HG03039 (cell line): ENCODE data around the gene CSRP3.
A peak's percentile ranks its signal among the peaks of the same experiment; 100 is the strongest.

Experiments
- ATAC-seq: cut with Tn5 transposase; IDR thresholded peaks from one replicate; pipeline ENCODE4 v1.9.1; 2021; ENCODE audit warnings: mild to moderate bottlenecking, moderate library complexity; ENCODE audit not compliant: unreplicated experiment

CSRP3 gene

GRCh38 chr11:19201737-19202605 is at the start of gene CSRP3:
CSRP3 (minus strand) TSS chr11:19201983; CDS start chr11:19192448, 9,535 bp downstream.
- no peak for ATAC-seq

- ATAC-seq: no peak
Measured at GRCh38 chr11:19251577-19251976, 49.8 kb upstream of the CSRP3 start.

DNA sequence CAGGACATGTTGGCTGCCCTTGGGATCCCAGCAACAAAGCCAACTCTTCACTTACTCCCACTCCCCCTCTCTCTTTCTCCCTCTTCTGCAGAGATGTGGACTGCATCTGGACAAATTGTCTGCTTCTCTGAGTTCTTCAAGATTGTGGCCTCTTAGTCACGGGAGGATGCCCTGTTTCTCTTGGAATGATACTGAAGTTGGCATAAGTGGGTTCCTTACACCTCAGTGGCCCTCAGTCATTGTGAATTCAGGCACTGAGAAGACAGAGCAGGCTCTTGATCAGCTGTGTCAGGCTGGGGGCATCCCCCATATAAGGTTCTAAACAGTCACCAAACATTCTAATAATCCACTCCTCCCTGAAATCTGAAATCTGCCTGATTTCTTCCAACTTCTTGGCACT is 45.0 kb upstream of the CSRP3 start:
- ATAC-seq: no peak

DNA sequence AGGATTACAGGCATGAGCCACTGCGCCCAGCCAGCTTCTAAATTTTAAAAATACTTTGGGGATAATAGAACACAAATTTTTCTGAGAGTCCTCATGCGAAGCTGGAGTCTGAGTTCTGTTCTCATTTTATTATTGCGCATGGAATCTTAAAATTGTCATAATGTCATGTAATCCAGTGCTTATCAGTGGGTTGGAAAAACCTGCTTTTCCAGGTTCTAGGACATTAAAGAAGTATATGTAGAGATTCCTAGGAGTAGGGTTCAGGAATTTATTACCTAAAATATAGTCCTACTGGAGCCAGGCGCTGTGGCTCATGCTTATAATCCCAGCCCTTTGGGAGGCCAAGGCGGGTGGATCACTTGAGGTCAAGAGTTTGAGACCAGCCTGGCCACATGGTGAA is 43.6 kb upstream of the CSRP3 start:
- ATAC-seq: no peak

DNA sequence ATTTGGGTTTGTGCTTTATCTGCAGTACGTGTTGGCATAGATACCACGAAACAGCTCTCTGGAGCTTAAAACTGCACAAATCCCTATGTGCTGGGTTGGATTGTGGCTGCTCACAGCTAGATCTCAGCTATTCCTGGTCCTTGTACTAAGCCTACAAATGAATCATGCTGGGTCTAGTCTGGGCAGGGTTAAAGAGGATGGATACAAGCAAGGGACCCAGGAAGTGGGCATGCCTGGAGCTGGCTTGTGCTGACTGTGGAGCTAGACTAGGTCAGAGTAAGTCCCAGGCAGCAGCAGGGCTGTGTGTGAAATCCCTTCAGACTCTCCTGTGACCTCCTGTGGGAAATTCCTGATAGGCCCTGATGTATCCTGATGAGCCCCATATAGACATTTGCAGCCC is 42.8 kb upstream of the CSRP3 start:
- no peak for ATAC-seq

- ATAC-seq: no peak
Measured at GRCh38 chr11:19244084-19244483, 42.3 kb upstream of the CSRP3 start.

- no peak for ATAC-seq
Measured at GRCh38 chr11:19243613-19244012, 41.8 kb upstream of the CSRP3 start.

GRCh38 chr11:19243143-19243542 is 41.4 kb upstream of the CSRP3 start:
- ATAC-seq: no peak

- no peak for ATAC-seq
Measured at GRCh38 chr11:19242179-19242932, 40.6 kb upstream of the CSRP3 start.

- peak; percentile 25 for ATAC-seq
Measured at GRCh38 chr11:19241260-19242178, 39.7 kb upstream of the CSRP3 start.

DNA sequence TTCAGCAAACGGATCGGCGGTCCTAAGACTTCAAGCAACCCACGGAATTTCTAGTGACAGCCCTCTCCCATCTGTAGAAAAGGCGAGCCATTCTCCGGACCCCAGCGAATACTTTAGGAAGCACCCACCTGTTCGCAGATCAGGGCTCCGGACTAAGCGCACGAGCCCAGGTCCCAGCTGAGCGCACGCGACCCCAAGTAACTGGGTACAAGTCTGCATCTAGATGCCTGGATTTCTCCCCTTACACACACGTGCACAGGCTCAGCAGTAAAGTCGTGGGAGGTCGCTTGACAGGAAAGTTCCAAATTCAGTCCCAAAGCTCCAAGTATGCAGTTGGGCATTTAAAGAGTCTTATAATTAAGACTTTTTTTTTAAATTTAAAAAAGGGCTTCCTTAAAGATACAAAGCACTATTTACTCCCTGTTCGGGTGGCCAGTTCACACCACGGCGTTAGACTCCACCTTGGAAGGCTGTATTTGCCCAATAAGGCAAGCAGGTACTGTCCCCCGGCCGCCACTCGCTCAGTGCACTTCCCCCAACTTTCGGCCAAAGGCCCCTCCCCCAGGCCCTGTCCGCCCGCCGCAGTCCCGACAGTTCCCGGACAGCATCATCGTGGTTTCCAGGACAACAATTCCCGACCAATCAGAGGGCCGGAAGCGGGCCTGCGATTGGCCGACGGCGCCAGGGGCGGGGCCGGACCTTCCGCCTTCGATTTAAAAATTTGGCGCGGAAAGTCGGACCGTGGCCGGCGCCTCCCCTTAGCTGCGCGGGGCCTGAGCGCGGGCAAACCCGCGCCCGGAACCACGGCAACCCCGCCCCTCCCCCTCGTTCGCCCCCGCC is 38.9 kb upstream of the CSRP3 start, which contains the start of gene E2F8:
Gene E2F8 (minus strand): TSS at position 526 of the 840 bp plus-strand sequence. CDS start 824 bp downstream, outside the sequence.
- peak; percentile 86 for ATAC-seq

DNA sequence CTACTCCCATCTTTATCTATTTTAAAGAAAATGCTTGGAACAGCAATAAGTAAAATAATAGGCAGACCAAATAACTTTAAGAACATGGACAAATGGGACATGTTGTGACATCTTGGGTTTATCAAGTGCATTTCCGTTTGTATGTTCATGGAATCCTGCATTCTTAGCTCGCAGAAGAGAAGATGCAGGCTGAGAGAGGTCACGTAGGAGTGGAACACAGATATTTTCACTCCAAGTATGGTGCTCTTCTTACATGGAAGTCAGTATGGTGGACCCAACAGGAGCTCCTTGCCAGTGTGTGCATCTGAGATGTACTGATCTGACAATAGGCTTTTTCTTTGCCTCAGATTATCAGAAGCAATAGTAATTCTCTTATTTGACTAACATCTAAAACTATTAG is 37.3 kb upstream of the CSRP3 start:
- ATAC-seq: no peak

DNA sequence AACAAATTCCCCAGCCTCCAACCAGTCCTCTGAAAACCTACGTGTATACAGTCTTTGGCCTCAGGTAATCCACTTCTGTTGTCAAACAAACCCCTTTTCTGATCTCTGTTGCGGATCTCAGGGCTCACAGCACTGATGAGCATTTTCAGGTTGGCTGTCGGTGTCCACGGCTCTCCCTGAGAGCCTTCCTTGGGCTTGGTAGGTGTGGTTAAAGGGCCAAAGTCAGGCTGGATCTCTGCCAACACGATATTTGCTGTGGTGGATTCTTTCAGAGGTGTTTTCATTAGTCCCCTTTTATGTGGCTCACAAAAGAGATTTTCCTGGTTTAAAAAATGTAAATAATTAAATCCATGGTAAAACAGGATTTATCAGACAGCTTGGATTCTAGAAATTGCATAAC is 36.0 kb upstream of the CSRP3 start:
- no peak for ATAC-seq

DNA sequence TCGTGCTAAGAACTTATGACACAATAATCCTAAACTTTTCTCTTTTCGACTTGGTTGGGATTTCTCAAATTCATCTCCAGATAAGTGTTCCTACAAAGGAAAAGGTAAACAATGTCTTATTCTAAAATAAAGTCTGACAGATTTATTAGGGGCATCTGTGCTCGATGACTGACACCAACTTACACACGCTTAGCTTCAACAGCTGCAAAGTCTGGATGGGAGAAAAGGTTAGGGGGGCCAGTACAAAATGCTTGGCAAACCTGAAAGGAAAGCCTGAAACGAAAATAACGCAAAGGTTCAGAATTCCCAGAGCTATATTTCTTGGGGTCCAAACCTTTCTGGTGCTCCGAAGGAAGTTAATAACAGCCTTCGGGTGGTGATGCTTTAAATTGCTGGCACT is 35.6 kb upstream of the CSRP3 start:
- ATAC-seq: no peak

- ATAC-seq: no peak
Measured at GRCh38 chr11:19234231-19234817, 32.5 kb upstream of the CSRP3 start.

- ATAC-seq: no peak
Measured at GRCh38 chr11:19232910-19233503, 31.2 kb upstream of the CSRP3 start.

- no peak for ATAC-seq
Measured at GRCh38 chr11:19229671-19230070, 27.9 kb upstream of the CSRP3 start.

DNA sequence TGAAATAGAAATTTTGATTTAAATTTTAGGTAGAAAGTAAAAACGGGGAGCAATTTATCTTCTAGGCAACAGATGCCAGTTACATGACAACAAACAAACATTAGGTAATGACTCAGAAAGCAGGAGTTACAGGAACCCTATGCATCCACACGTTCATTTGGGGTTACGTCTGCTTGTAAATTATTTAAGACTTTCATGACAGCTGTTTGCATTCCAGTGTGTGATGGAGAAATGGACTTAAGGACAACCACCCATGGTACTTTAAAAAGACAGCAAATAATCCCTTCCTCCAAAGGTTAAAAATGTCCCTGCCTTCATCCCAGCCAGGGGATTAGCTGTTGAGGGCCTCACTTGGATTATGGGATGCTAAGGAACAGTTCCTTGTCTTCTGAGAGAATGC is 27.2 kb upstream of the CSRP3 start:
- ATAC-seq: no peak
